Left renal pelvis (tissue), 4 donors: ENCODE data around the gene EPAS1. TPM values are rescaled to one million over a fixed set of nuclear protein-coding genes. Genes with fewer than 3 reads are reported as not detected.

ENCODE experiments used
- DNase-seq, 4 donors: peaks; one replicate each; pipeline ENCODE4 v3.0.0-alpha.2; 2013; ENCODE audit warnings: low read depth in 4 of 4, low spot score in 3 of 4
- polyA plus RNA-seq, 4 donors: library from polyadenylated mRNA; unstranded; fragments of 120-200 nt; gene quantifications; one replicate each; pipeline ENCODE4 v1.2.1, GENCODE V29; 2013; ENCODE audit not compliant: insufficient read length in 4 of 4

EPAS1 gene
- polyA plus RNA-seq, 4 donors: 23.0 to 58.5 (median 48.1) TPM

- no peak for DNase-seq
These were observed 40.2 kb downstream of the EPAS1 start for GRCh38 chr2:46337208-46337994.

- DNase-seq: no peak
These were observed 41.5 kb downstream of the EPAS1 start for GRCh38 chr2:46338674-46339073.

- DNase-seq: no peak
These were observed 42.0 kb downstream of the EPAS1 start for GRCh38 chr2:46339200-46339599.

- DNase-seq: no peak
These were observed 42.7 kb downstream of the EPAS1 start for GRCh38 chr2:46339676-46340459.

- no peak for DNase-seq
These were observed 43.7 kb downstream of the EPAS1 start for GRCh38 chr2:46340740-46341420.

- no peak for DNase-seq
These were observed 45.5 kb downstream of the EPAS1 start for GRCh38 chr2:46342566-46343315.

GRCh38 chr2:46344706-46345105 is 47.5 kb downstream of the EPAS1 start:
- no peak for DNase-seq

- DNase-seq: no peak
These were observed 48.6 kb downstream of the EPAS1 start for GRCh38 chr2:46345775-46346174.

GRCh38 chr2:46346719-46347118 is 49.5 kb downstream of the EPAS1 start:
- no peak for DNase-seq

- DNase-seq: no peak
These were observed 50.6 kb downstream of the EPAS1 start for GRCh38 chr2:46347648-46348280.

- no peak for DNase-seq
These were observed 51.9 kb downstream of the EPAS1 start for GRCh38 chr2:46349115-46349547.

GRCh38 chr2:46350029-46350689 is 53.0 kb downstream of the EPAS1 start:
- DNase-seq: no peak

- DNase-seq: no peak
These were observed 54.0 kb downstream of the EPAS1 start for GRCh38 chr2:46351098-46351749.

- DNase-seq: no peak
These were observed 54.5 kb downstream of the EPAS1 start for GRCh38 chr2:46351750-46352138.

- no peak for DNase-seq
These were observed 55.4 kb downstream of the EPAS1 start for GRCh38 chr2:46352621-46353020.

- DNase-seq: no peak
These were observed 56.3 kb downstream of the EPAS1 start for GRCh38 chr2:46353509-46353908.

GRCh38 chr2:46355756-46356155 is 58.5 kb downstream of the EPAS1 start:
- no peak for DNase-seq

- no peak for DNase-seq
These were observed 59.8 kb downstream of the EPAS1 start for GRCh38 chr2:46356991-46357390.

GRCh38 chr2:46358713-46359112 is 61.5 kb downstream of the EPAS1 start:
- no peak for DNase-seq
